ENCODE results near the gene ITIH2.
A peak's percentile ranks its signal among the peaks of the same experiment; 100 is the strongest.

The ITIH2 gene

GRCh38 chr10:7794251-7795026, 91.3 kb downstream of the ITIH2 start:
- DNase-seq (ENCODE audit: low read depth in 2 of 2): no peak

GRCh38 chr10:7795605-7796004, 92.5 kb downstream of the ITIH2 start:
- no peak for DNase-seq (ENCODE audit: low read depth in 2 of 2)

GRCh38 chr10:7797582-7797981, 94.5 kb downstream of the ITIH2 start:
- DNase-seq (ENCODE audit: low read depth in 2 of 2): peak; percentile 47 to 57
